ENCODE measurements around the gene OR5AU1.

OR5AU1 gene

GRCh38 chr14:21113369-21113768 is 42.5 kb downstream of the OR5AU1 start:
- no peak for TF ChIP-seq CTCF (conservative IDR thresholded peaks at IDR 0.05; ENCODE audit: low read depth, low read length)
- H2AFZ ChIP-seq (ENCODE audit: low read depth) = no peak overlapping the region
- H4K20me1 ChIP-seq (ENCODE audit: insufficient read depth) = no peaks in the 10 kb centered on the region

GRCh38 chr14:21112255-21112654 is 43.6 kb downstream of the OR5AU1 start:
- no peaks in the 10 kb centered on the region for H4K20me1 ChIP-seq (ENCODE audit: insufficient read depth)
- H2AFZ ChIP-seq (ENCODE audit: low read depth) = no peak overlapping the region
- H3K36me3 ChIP-seq (ENCODE audit: insufficient read depth) = no peaks in the 10 kb centered on the region
- TF ChIP-seq CTCF (conservative IDR thresholded peaks at IDR 0.05; ENCODE audit: low read depth, low read length) = no peak
- no peak overlapping the region for H3K27ac ChIP-seq
- H3K4me1 ChIP-seq (ENCODE audit: low read depth, poor library complexity, severe bottlenecking) = peaks cover 41% of the 10 kb centered on the region
- no peak overlapping the region for H3K4me2 ChIP-seq
- no peak overlapping the region for H3K4me3 ChIP-seq (IDR thresholded peaks at IDR 0.05; ENCODE audit: insufficient read depth, low read depth, low read length)
- no peaks in the 10 kb centered on the region for H3K27me3 ChIP-seq (ENCODE audit: insufficient read depth, low read depth)
- H3K9ac ChIP-seq = no peak overlapping the region
- no peaks in the 10 kb centered on the region for H3K79me2 ChIP-seq (ENCODE audit: insufficient read depth, low read depth)

More at GRCh38 chr14:21113369-21113768, 42.5 kb downstream of the OR5AU1 start:
- Histone ChIP-seq H3K36me3 (ENCODE audit: insufficient read depth) (no peaks in the 10 kb centered on the region), H3K9ac (no peak overlapping the region), H3K27me3 (ENCODE audit: insufficient read depth, low read depth) (no peaks in the 10 kb centered on the region), H3K79me2 (ENCODE audit: insufficient read depth, low read depth) (no peaks in the 10 kb centered on the region), H3K4me1 (ENCODE audit: low read depth, poor library complexity, severe bottlenecking) (peaks cover 30% of the 10 kb centered on the region), H3K4me3 (IDR thresholded peaks at IDR 0.05; ENCODE audit: insufficient read depth, low read depth, low read length) (no peak overlapping the region), H3K4me2 (no peak overlapping the region), H3K27ac (no peak overlapping the region)

GRCh38 chr14:21109377-21110138 is 46.3 kb downstream of the OR5AU1 start:
- H3K27me3 ChIP-seq (ENCODE audit: insufficient read depth, low read depth) = no peaks in the 10 kb centered on the region
- H3K27ac ChIP-seq = peak overlapping the region; percentile 81
- no peaks in the 10 kb centered on the region for H3K36me3 ChIP-seq (ENCODE audit: insufficient read depth)
- H4K20me1 ChIP-seq (ENCODE audit: insufficient read depth) = no peaks in the 10 kb centered on the region
- H3K9ac ChIP-seq = peak overlapping the region; percentile 30; the same call in 1 of the 2 replicates
- peaks cover 68% of the 10 kb centered on the region for H3K4me1 ChIP-seq (ENCODE audit: low read depth, poor library complexity, severe bottlenecking)
- H3K4me3 ChIP-seq (IDR thresholded peaks at IDR 0.05; ENCODE audit: insufficient read depth, low read depth, low read length) = no peak overlapping the region
- H2AFZ ChIP-seq (ENCODE audit: low read depth) = peak overlapping the region; percentile 48
- TF ChIP-seq CTCF (conservative IDR thresholded peaks at IDR 0.05; ENCODE audit: low read depth, low read length) = no peak
- peak overlapping the region; percentile 70 for H3K4me2 ChIP-seq
- H3K79me2 ChIP-seq (ENCODE audit: insufficient read depth, low read depth) = no peaks in the 10 kb centered on the region

GRCh38 chr14:21108791-21109190 is 47.1 kb downstream of the OR5AU1 start:
- H3K36me3 ChIP-seq (ENCODE audit: insufficient read depth) = no peaks in the 10 kb centered on the region
- H3K9ac ChIP-seq = peak overlapping the region; percentile 8; the same call in 1 of the 2 replicates
- no peaks in the 10 kb centered on the region for H3K27me3 ChIP-seq (ENCODE audit: insufficient read depth, low read depth)
- peaks cover 68% of the 10 kb centered on the region for H3K4me1 ChIP-seq (ENCODE audit: low read depth, poor library complexity, severe bottlenecking)
- H3K27ac ChIP-seq = peak overlapping the region; percentile 81
- H3K4me2 ChIP-seq = peak overlapping the region; percentile 70
- H3K4me3 ChIP-seq (IDR thresholded peaks at IDR 0.05; ENCODE audit: insufficient read depth, low read depth, low read length) = no peak overlapping the region
- no peak for TF ChIP-seq CTCF (conservative IDR thresholded peaks at IDR 0.05; ENCODE audit: low read depth, low read length)
- no peaks in the 10 kb centered on the region for H3K79me2 ChIP-seq (ENCODE audit: insufficient read depth, low read depth)
- H4K20me1 ChIP-seq (ENCODE audit: insufficient read depth) = no peaks in the 10 kb centered on the region
- H2AFZ ChIP-seq (ENCODE audit: low read depth) = no peak overlapping the region; the same call in 1 of the 2 replicates
